22Rv1 (cell line): ENCODE results near the gene SNED1.

ENCODE experiments used
- CTCF ChIP-seq: fragments of 450-650 bp; IDR thresholded peaks from 2 replicates; pipeline ENCODE4 v1.5.1; 2017; ENCODE audit warnings: mild to moderate bottlenecking
- ZFX ChIP-seq: fragments of 450-650 bp; IDR thresholded peaks from 2 replicates; pipeline ENCODE4 v1.6.1; 2017; ENCODE audit warnings: antibody characterized with exemption, borderline replicate concordance

DNA sequence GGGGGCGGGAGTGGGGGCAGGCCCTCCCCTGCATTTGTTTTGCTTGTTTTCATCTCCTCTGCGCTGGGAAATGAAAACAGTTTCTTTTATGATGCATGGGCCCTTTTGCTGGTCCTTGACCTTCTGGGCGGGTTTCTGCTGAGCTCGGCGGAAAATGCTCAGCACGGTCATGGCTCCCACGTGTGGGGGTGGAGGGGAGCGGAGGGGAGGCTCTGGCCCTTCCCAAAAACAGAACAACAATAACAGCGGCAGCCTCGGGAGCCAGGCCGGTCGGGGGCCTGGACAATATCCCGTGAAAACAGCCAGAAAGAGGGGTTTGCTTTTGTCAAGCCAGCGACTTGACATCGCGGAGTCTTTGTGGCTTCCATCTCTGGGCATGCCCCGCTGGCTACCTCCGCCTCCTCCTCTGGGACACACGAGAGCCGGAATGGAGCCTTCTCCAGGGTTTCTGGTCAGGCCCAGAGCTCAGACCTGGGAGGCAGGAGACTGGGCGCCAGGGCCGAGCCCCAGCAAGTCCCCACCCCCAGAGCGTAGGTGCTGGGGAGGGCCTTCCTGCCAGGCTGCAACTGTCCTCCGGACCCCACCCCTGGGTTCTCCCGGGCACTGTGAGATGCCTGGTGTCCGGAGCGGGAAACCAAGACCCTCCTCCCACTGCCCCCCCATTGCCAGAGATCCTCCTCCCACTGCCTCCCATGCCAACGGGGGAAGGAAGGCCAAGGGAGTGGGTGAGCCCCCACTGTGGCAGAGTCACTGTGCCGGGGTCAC is 35.9 kb upstream of the SNED1 start:
- TF ChIP-seq CTCF (no peak), ZFX (no peak)
